Right atrium auricular region (tissue), 2 donors: Measurements from ENCODE around the gene ASCC2. TPM values are rescaled to one million over a fixed set of nuclear protein-coding genes. Genes with fewer than 3 reads are reported as not detected.
"Not testable (repeated sequence)": the region's sequence is repeated elsewhere in the genome, so short reads cannot be mapped to it uniquely, and the experiment has no call there.

Experiments used
- DNase-seq: peaks from one replicate; pipeline ENCODE4 v3.0.0-alpha.2; 2019; ENCODE audit warnings: low spot score
- H3K27ac ChIP-seq, 2 donors: fragments of 200-600 bp; sonication (generic); 1 replicate in 1 of 2; 2 replicates in 1 of 2; pipeline ENCODE4 v1.5.1; 2016 to 2019
- H3K27me3 ChIP-seq, 2 donors: fragments of 200-600 bp; sonication (generic); one replicate each; pipeline versions ENCODE4 v1.5.1 to v1.6.0; 2017 to 2019
- H3K36me3 ChIP-seq: fragments of 200-600 bp; sonication (generic); one replicate; pipeline ENCODE4 v1.5.1; 2016
- H3K4me1 ChIP-seq, 2 donors: fragments of 200-600 bp; sonication (generic); one replicate each; pipeline versions ENCODE4 v1.5.1 to v1.6.0; 2017 to 2019
- H3K4me3 ChIP-seq, 2 donors: fragments of 200-600 bp; sonication (generic); 1 replicate in 1 of 2; 2 replicates in 1 of 2; pipeline ENCODE4 v1.5.1; 2017 to 2019; ENCODE audit warnings: mild to moderate bottlenecking in 1 of 2, moderate library complexity in 1 of 2
- H3K9me3 ChIP-seq, 2 donors: fragments of 200-600 bp; sonication (generic); one replicate each; pipeline ENCODE4 v1.5.1; 2019
- CTCF ChIP-seq, 2 donors: fragments of 200-600 bp; sonication (generic); IDR thresholded peaks; one replicate each; pipeline ENCODE4 v1.5.1; 2019; ENCODE audit warnings: antibody characterized with exemption in 2 of 2
- total RNA-seq, 2 donors: library from RNA; depleted of rRNA; stranded (reverse); fragments of >200 nt; gene quantifications; one replicate each; pipeline ENCODE4 v1.1.0, GENCODE V29; 2016

ASCC2 gene
- total RNA-seq, 2 donors from 2014 or later, result 24.3 to 37.5 TPM

DNA sequence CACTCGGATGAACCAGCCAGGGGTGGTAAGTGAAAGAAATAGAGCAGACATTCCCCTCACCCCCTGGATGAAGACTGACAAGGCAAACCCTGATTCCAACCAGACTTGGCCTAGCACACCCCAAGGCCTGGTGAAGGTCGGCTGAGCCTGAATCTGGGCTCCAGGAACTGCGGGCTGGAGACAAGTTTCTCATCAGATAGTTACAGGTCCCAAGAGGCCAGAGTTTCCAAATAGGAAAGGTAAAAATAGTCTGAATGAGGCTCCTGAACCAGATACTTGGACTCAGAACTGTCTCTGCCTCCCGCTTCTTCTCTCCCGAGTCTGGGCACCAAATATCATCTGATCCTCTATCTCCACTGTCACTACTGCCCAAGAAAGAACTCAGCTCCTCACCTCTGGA lies 79.1 kb downstream of the ASCC2 start:
- H3K9me3 ChIP-seq, result no peaks in the 10 kb centered on the region
- H3K4me1 ChIP-seq, result no peaks in the 10 kb centered on the region
- DNase-seq, result no peak
- H3K4me3 ChIP-seq, result no peak overlapping the region
- no peaks in the 10 kb centered on the region for H3K27me3 ChIP-seq
- no peak overlapping the region for H3K27ac ChIP-seq
- TF ChIP-seq CTCF (IDR thresholded peaks at IDR 0.05), result no peak
- H3K36me3 ChIP-seq, result no peaks in the 10 kb centered on the region

- Histone ChIP-seq H3K27ac (no peak overlapping the region), H3K36me3 (no peaks in the 10 kb centered on the region), H3K27me3 (no peaks in the 10 kb centered on the region), H3K4me1 (no peaks in the 10 kb centered on the region), H3K9me3 (no peaks in the 10 kb centered on the region), H3K4me3 (no peak overlapping the region)
- no peak for DNase-seq
- TF ChIP-seq CTCF (IDR thresholded peaks at IDR 0.05), result no peak
Observed at GRCh38 chr22:29758068-29758622, 79.9 kb downstream of the ASCC2 start.

GRCh38 chr22:29757096-29757495 lies 81.0 kb downstream of the ASCC2 start:
- TF ChIP-seq CTCF (IDR thresholded peaks at IDR 0.05), result no peak
- Histone ChIP-seq H3K4me3 (no peak overlapping the region), H3K9me3 (no peaks in the 10 kb centered on the region), H3K4me1 (no peaks in the 10 kb centered on the region), H3K36me3 (no peaks in the 10 kb centered on the region), H3K27me3 (no peaks in the 10 kb centered on the region), H3K27ac (no peak overlapping the region)
- DNase-seq, result no peak

DNA sequence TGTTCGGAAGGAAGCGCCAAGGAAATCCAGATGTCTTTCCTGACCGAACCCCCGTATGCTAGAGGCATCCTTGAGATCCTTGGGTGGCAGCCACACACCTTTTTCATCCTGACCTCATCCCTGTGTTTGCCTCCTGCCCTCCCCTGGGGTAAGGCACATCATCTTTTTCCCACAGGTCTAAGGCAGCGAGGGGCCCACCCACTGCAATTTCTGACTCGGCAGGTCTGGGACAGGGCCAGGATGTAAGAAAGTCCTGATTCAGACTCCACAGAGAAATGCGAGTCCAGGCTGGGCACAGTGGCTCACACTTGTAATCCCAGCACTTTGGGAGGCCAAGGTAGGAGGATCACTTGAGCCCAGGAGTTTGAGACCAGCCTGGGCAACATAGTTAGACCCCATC lies 81.7 kb downstream of the ASCC2 start:
- no peaks in the 10 kb centered on the region for H3K36me3 ChIP-seq
- no peak overlapping the region for H3K4me3 ChIP-seq
- H3K9me3 ChIP-seq, result no peaks in the 10 kb centered on the region
- DNase-seq, result no peak
- H3K27me3 ChIP-seq, result no peaks in the 10 kb centered on the region
- H3K27ac ChIP-seq, result no peak overlapping the region
- no peak for TF ChIP-seq CTCF (IDR thresholded peaks at IDR 0.05)
- H3K4me1 ChIP-seq, result no peaks in the 10 kb centered on the region

GRCh38 chr22:29755889-29756288 lies 82.2 kb downstream of the ASCC2 start:
- H3K27ac ChIP-seq, result no peak overlapping the region
- DNase-seq, result no peak
- H3K36me3 ChIP-seq, result no peaks in the 10 kb centered on the region
- H3K4me1 ChIP-seq, result no peaks in the 10 kb centered on the region
- no peak for TF ChIP-seq CTCF (IDR thresholded peaks at IDR 0.05)
- H3K27me3 ChIP-seq, result no peaks in the 10 kb centered on the region
- no peak overlapping the region for H3K4me3 ChIP-seq
- H3K9me3 ChIP-seq, result no peaks in the 10 kb centered on the region

DNA sequence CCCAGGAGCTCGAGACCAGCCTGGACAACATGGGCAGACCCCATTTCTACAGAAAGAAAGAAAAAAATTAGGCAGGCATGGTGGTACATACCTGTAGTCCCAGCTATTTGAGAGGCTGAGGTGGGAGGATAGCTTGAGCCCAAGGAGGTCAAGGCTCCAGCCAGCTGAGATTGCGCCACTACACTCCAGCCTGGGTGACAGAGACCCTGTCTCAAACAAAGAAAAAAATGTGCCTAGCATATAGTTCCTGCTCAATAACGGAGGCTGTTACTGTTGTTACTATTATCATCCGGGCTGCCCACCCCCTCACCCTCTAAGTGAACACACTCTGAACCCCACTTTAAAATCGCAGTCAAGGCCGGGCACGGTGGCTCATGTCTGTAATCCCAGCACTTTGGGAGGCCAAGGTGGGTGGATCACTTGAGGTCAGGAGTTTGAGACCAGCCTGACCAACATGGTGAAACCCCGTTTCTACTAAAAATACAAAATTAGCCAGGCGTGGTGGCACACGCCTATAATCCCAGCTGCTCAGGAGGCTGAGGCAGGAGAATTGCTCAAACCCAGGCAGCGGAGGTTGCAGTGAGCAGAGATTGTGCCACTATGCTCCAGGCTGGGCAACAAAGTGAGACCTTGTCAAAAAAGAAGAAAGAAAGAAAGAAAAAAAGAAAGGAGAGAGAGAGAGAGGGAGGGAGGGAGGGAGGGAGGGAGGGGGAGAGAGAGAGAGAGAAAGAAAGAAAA lies 83.2 kb downstream of the ASCC2 start:
- H3K27me3 ChIP-seq, H3K27ac ChIP-seq, H3K36me3 ChIP-seq, H3K4me3 ChIP-seq, DNase-seq, H3K4me1 ChIP-seq, H3K9me3 ChIP-seq: not testable (repeated sequence)
